OCI-LY3 (cell line): ENCODE data around the gene DPAGT1.

Experiments
- H2AFZ ChIP-seq: fragments of 200-600, 300-600 bp; shearing (Covaris generic); 2 replicates; pipeline ENCODE4 v1.6.0; 2014; ENCODE audit warnings: antibody characterized with exemption, low read depth, low read length
- H3K27ac ChIP-seq: fragments of 200-600, 300-600 bp; sonication (generic); 2 replicates; pipeline ENCODE4 v1.5.1; 2014; ENCODE audit warnings: mild to moderate bottlenecking, low read length, moderate library complexity, mixed read lengths
- H3K27me3 ChIP-seq: fragments of 200-600, 300-600 bp; sonication (generic); 2 replicates; pipeline ENCODE4 v1.6.1; 2014; ENCODE audit warnings: low read depth, low read length, mixed read lengths
- H3K36me3 ChIP-seq: fragments of 200-600, 300-600 bp; sonication (generic); replicated peaks from 2 replicates; pipeline ENCODE3; 2014; ENCODE audit warnings: low read depth, low read length, mixed read lengths
- H3K4me1 ChIP-seq: fragments of 300-600, 200-600 bp; sonication (generic); 2 replicates; pipeline ENCODE4 v1.6.1; 2014; ENCODE audit warnings: low read length, mixed read lengths
- H3K4me2 ChIP-seq: fragments of 200-600, 300-600 bp; sonication (generic); 2 replicates; pipeline ENCODE4 v1.6.1; 2014; ENCODE audit warnings: low read length, mixed read lengths
- H3K4me3 ChIP-seq: fragments of 300-600, 200-600 bp; sonication (generic); 2 replicates; pipeline ENCODE4 v1.5.1; 2014; ENCODE audit warnings: antibody characterized with exemption, mild to moderate bottlenecking, low read length, moderate library complexity
- H3K79me2 ChIP-seq: fragments of 300-600, 200-600 bp; shearing (Covaris generic); 2 replicates; pipeline ENCODE4 v1.6.1; 2014; ENCODE audit warnings: mild to moderate bottlenecking, low read length, mixed read lengths
- H3K9ac ChIP-seq: fragments of 300-600, 200-600 bp; shearing (Covaris generic); 2 replicates; pipeline ENCODE4 v1.6.0; 2014; ENCODE audit warnings: mild to moderate bottlenecking, low read length, moderate library complexity
- H3K9me3 ChIP-seq: fragments of 200-600, 300-600 bp; shearing (Covaris generic); 2 replicates; pipeline ENCODE4 v1.6.1; 2014; ENCODE audit warnings: low read length, mixed read lengths; ENCODE audit not compliant: insufficient read depth
- H4K20me1 ChIP-seq: fragments of 200-600, 300-600 bp; sonication (generic); 2 replicates; pipeline ENCODE4 v1.6.1; 2016; ENCODE audit warnings: low read length, mixed read lengths; ENCODE audit not compliant: insufficient read depth
- CTCF ChIP-seq: fragments of 200-600, 300-600 bp; sonication (generic); IDR thresholded peaks from 2 replicates; pipeline ENCODE4 v1.5.1; 2014; ENCODE audit warnings: antibody characterized with exemption, low read length, low read depth
- EZH2phosphoT487 ChIP-seq: fragments of 200-600 bp; shearing (Covaris generic); IDR thresholded peaks from 2 replicates; pipeline ENCODE4 v1.6.1; 2018; ENCODE audit warnings: antibody characterized with exemption, mixed run types, low read depth

The DPAGT1 gene

GRCh38 chr11:119121811-119122124 is 20.1 kb upstream of the DPAGT1 start:
- no peaks in the 10 kb centered on the region for H3K9me3 ChIP-seq
- H3K79me2 ChIP-seq: peaks cover 14% of the 10 kb centered on the region
- H3K4me2 ChIP-seq: peak overlapping the region; percentile 99
- peak overlapping the region; percentile 19 for H3K27ac ChIP-seq
- H2AFZ ChIP-seq: peak overlapping the region; percentile 80; the same call in 1 of the 2 replicates
- TF ChIP-seq EZH2phosphoT487: no peak
- H3K36me3 ChIP-seq: peaks cover 12% of the 10 kb centered on the region
- H3K27me3 ChIP-seq: no peaks in the 10 kb centered on the region
- H4K20me1 ChIP-seq: peaks cover 7% of the 10 kb centered on the region; the same call in 1 of the 2 replicates
- peaks cover 15% of the 10 kb centered on the region for H3K4me1 ChIP-seq
- peak overlapping the region; percentile 83 for H3K9ac ChIP-seq
- peak overlapping the region; percentile 97 for H3K4me3 ChIP-seq

DNA sequence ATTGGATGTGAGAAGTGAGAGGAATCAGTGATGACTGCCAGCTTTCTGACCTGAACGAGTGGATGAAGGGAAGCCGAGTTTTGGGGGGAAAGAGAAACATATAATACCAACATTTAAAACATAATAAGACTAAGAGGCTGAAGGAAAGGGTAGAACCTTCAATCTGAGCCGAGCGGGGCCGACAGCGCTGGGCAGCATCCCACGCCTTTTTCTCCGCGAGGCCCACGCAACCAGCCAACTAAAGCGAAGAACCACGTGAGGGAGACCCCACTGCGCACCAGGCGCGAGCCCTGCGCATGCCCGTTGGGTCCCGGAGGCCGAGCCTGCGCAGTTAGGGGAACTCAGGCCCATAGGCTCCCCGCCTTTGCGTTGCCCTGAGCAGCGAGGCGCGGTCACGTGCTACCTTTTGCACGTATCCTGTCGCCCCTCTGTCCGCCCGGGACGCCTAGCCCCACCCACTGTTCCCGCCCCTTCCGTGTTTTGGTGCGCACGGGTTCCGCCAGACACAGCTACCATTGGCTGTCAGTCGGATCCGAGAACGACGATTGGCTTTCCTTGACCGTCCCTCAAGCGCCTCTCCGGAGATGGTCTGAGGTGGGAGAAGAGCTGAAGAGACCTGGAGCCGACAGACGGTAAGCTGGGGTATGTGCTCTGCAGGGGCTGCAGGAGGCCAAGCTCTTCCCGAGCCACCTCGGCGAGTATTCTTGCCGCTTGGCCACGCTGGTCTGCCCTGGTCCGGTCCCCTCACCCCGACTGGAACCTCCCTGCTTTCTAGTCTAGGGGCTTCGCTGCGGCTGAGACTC is 19.6 kb upstream of the DPAGT1 start, which contains the start of gene HINFP:
Gene HINFP, plus strand, starts transcription at position 573 of the 803 bp plus-strand sequence. CDS start 5,365 bp downstream, outside the sequence.
- H3K36me3 ChIP-seq: peaks cover 12% of the 10 kb centered on the region
- H3K4me1 ChIP-seq: peaks cover 15% of the 10 kb centered on the region

GRCh38 chr11:119120639-119121007 is 19.0 kb upstream of the DPAGT1 start:
- TF ChIP-seq CTCF: no peak
- peaks cover 12% of the 10 kb centered on the region for H3K36me3 ChIP-seq
- peaks cover 14% of the 10 kb centered on the region for H3K79me2 ChIP-seq
- H3K9me3 ChIP-seq: no peaks in the 10 kb centered on the region
- peak overlapping the region; percentile 6; the same call in 1 of the 2 replicates for H3K27ac ChIP-seq
- peaks cover 7% of the 10 kb centered on the region; the same call in 1 of the 2 replicates for H4K20me1 ChIP-seq
- peaks cover 15% of the 10 kb centered on the region for H3K4me1 ChIP-seq
- peak overlapping the region; percentile 75 for H3K4me3 ChIP-seq
- peak overlapping the region; percentile 76 for H3K4me2 ChIP-seq
- H3K9ac ChIP-seq: peak overlapping the region; percentile 66
- no peaks in the 10 kb centered on the region for H3K27me3 ChIP-seq
- peak overlapping the region; percentile 70 for H2AFZ ChIP-seq

More for the DNA sequence above, 19.6 kb upstream of the DPAGT1 start, which contains the start of gene HINFP:
- peaks cover 14% of the 10 kb centered on the region for H3K79me2 ChIP-seq
- peak within 1 kb of the TSS; percentile 19 for H3K27ac ChIP-seq
- TF ChIP-seq EZH2phosphoT487 (no peak), CTCF (no peak)
- H3K9ac ChIP-seq: peak within 1 kb of the TSS; percentile 83
- H3K4me3 ChIP-seq: peak within 1 kb of the TSS; percentile 97
- H3K9me3 ChIP-seq: no peaks in the 10 kb centered on the region
- peaks cover 7% of the 10 kb centered on the region; the same call in 1 of the 2 replicates for H4K20me1 ChIP-seq
- H2AFZ ChIP-seq: peak within 1 kb of the TSS; percentile 80
- H3K27me3 ChIP-seq: no peaks in the 10 kb centered on the region
- peak within 1 kb of the TSS; percentile 99 for H3K4me2 ChIP-seq

GRCh38 chr11:119118946-119119345 is 17.3 kb upstream of the DPAGT1 start:
- Histone ChIP-seq H3K4me2 (no peak overlapping the region), H3K9me3 (no peaks in the 10 kb centered on the region), H4K20me1 (peaks cover 7% of the 10 kb centered on the region; the same call in 1 of the 2 replicates), H3K79me2 (peaks cover 14% of the 10 kb centered on the region), H3K9ac (no peak overlapping the region), H3K27me3 (no peaks in the 10 kb centered on the region), H3K27ac (no peak overlapping the region), H3K4me3 (no peak overlapping the region), H2AFZ (no peak overlapping the region), H3K36me3 (peaks cover 10% of the 10 kb centered on the region), H3K4me1 (peaks cover 15% of the 10 kb centered on the region)
- TF ChIP-seq EZH2phosphoT487 (no peak), CTCF (no peak)
